ENCODE measurements around the gene CKAP2L.
"Not testable (repeated sequence)": the region's sequence is repeated elsewhere in the genome, so short reads cannot be mapped to it uniquely, and the experiment has no call there.

The CKAP2L gene

GRCh38 chr2:112726487-112727190 is 37.8 kb downstream of the CKAP2L start:
- in situ Hi-C loops (cut with MboI; ENCODE audit: low sequenced_read_pairs), result no loop called here

- in situ Hi-C loops (cut with MboI; ENCODE audit: low sequenced_read_pairs), result no loop called here
Observed at GRCh38 chr2:112725545-112726457, 38.6 kb downstream of the CKAP2L start.

- in situ Hi-C loops (cut with MboI; ENCODE audit: low sequenced_read_pairs), result no loop called here
Observed at GRCh38 chr2:112724591-112725525, 39.6 kb downstream of the CKAP2L start.

- in situ Hi-C loops (cut with MboI; ENCODE audit: low sequenced_read_pairs), result no loop called here
Observed at GRCh38 chr2:112723995-112724394, 40.4 kb downstream of the CKAP2L start.

- in situ Hi-C loops (cut with MboI; ENCODE audit: low sequenced_read_pairs), result no loop called here
Observed at GRCh38 chr2:112723547-112723940, 40.9 kb downstream of the CKAP2L start.

- in situ Hi-C loops (cut with MboI; ENCODE audit: low sequenced_read_pairs), result no loop called here
Observed at GRCh38 chr2:112722816-112723546, 41.4 kb downstream of the CKAP2L start.

GRCh38 chr2:112721819-112722522 is 42.4 kb downstream of the CKAP2L start:
- in situ Hi-C loops (cut with MboI; ENCODE audit: low sequenced_read_pairs), result no loop called here

GRCh38 chr2:112720785-112721184 is 43.6 kb downstream of the CKAP2L start, which contains the start of gene NT5DC4:
NT5DC4 (plus strand) TSS chr2:112721020; CDS start chr2:112721080, 60 bp downstream.
- in situ Hi-C loops (cut with MboI; ENCODE audit: low sequenced_read_pairs), result no loop called here

GRCh38 chr2:112718863-112719370 is 45.5 kb downstream of the CKAP2L start:
- in situ Hi-C loops (cut with MboI; ENCODE audit: low sequenced_read_pairs), result no loop called here

- in situ Hi-C loops (cut with MboI; ENCODE audit: low sequenced_read_pairs), result not testable (repeated sequence)
Observed at GRCh38 chr2:112716826-112717352, 47.5 kb downstream of the CKAP2L start.

- in situ Hi-C loops (cut with MboI; ENCODE audit: low sequenced_read_pairs), result not testable (repeated sequence)
Observed at GRCh38 chr2:112716094-112716493, 48.3 kb downstream of the CKAP2L start.

GRCh38 chr2:112714836-112715631 is 49.4 kb downstream of the CKAP2L start:
- in situ Hi-C loops (cut with MboI; ENCODE audit: low sequenced_read_pairs), result no loop called here

GRCh38 chr2:112714331-112714730 is 50.1 kb downstream of the CKAP2L start:
- in situ Hi-C loops (cut with MboI; ENCODE audit: low sequenced_read_pairs), result no loop called here

- in situ Hi-C loops (cut with MboI; ENCODE audit: low sequenced_read_pairs), result no loop called here
Observed at GRCh38 chr2:112713926-112714325, 50.5 kb downstream of the CKAP2L start.

- in situ Hi-C loops (cut with MboI; ENCODE audit: low sequenced_read_pairs), result no loop called here
Observed at GRCh38 chr2:112713585-112713925, 50.9 kb downstream of the CKAP2L start.

- in situ Hi-C loops (cut with MboI; ENCODE audit: low sequenced_read_pairs), result no loop called here
Observed at GRCh38 chr2:112712903-112713584, 51.4 kb downstream of the CKAP2L start.

- in situ Hi-C loops (cut with MboI; ENCODE audit: low sequenced_read_pairs), result no loop called here
Observed at GRCh38 chr2:112712465-112712864, 51.9 kb downstream of the CKAP2L start.

All from hTERT RPE-1 (cell line).